B cell (primary cell): ENCODE results near the gene TRIP4. TPM values are rescaled to one million over a fixed set of nuclear protein-coding genes. Genes with fewer than 3 reads are reported as not detected.
A peak's percentile ranks its signal among the peaks of the same experiment; 100 is the strongest.

Experiments
- ATAC-seq: fragments of 200-7000 bp; cut with Tn5 transposase; one replicate; pipeline ENCODE4 v1.10.0; 2021; ENCODE audit warnings: low read depth, mild to moderate bottlenecking, moderate number of reproducible peaks, moderate library complexity
- CTCF ChIA-PET: fragments of 350-600 bp; sonication (Branson Sonifier 250); formaldehyde crosslinking; loops from one replicate; lab custom pipeline; 2021; ENCODE audit warnings: antibody characterized with exemption, inconsistent platforms; lab: Charles Lee
- POLR2A ChIA-PET: fragments of 350-600 bp; sonication (Branson Sonifier 250); formaldehyde crosslinking; loops from one replicate; lab custom pipeline; 2021; ENCODE audit warnings: antibody characterized with exemption; lab: Charles Lee
- DNase-seq: peaks from one replicate; pipeline ENCODE4 v3.0.0; 2013
- H2AFZ ChIP-seq: 2 replicates; pipeline ENCODE4 v1.6.1; 2012; ENCODE audit warnings: mild to moderate bottlenecking, low read depth, low read length; ENCODE audit not compliant: insufficient read depth, poor library complexity, severe bottlenecking
- H3K27ac ChIP-seq, 2 donors: 1 replicate in 1 of 2; 2 replicates in 1 of 2; pipeline ENCODE4 v1.5.1; 2012 to 2013; ENCODE audit warnings: low read length in 2 of 2, mild to moderate bottlenecking in 2 of 2, moderate library complexity in 1 of 2
- H3K27me3 ChIP-seq, 4 experiments: fragments of 200-600 bp in 1 of 4; sonication (generic) in 1 of 4; replicated peaks in 1 of 4; 1 replicate in 2 of 4; 2 replicates in 2 of 4; pipeline versions ENCODE4 v1.6.1 to v1.7.0; 2013 to 2016; ENCODE audit warnings: low read length in 3 of 4, mild to moderate bottlenecking in 2 of 4, mixed read lengths in 1 of 4, moderate library complexity in 1 of 4; ENCODE audit not compliant: insufficient read depth in 4 of 4, control insufficient read depth in 3 of 4; ENCODE audit errors: control extremely low read depth in 1 of 4
- H3K36me3 ChIP-seq, 2 experiments: replicated peaks in 1 of 2; 1 replicate in 1 of 2; 2 replicates in 1 of 2; pipeline versions ENCODE4 v1.6.1 to v1.7.1; 2013; ENCODE audit warnings: low read length in 1 of 2; ENCODE audit not compliant: insufficient read depth in 2 of 2, control insufficient read depth in 1 of 2; ENCODE audit errors: control extremely low read depth in 1 of 2, extremely low read depth in 1 of 2
- H3K4me1 ChIP-seq, 2 donors: fragments of 200-600 bp in 1 of 2; sonication (generic) in 1 of 2; 1 replicate in 1 of 2; 2 replicates in 1 of 2; pipeline versions ENCODE4 v1.5.1 to v1.6.1; 2013 to 2017; ENCODE audit warnings: low read length in 2 of 2; ENCODE audit not compliant: control insufficient read depth in 2 of 2, insufficient read depth in 2 of 2
- H3K4me2 ChIP-seq: replicated peaks from 2 replicates; pipeline ENCODE3; 2012; ENCODE audit warnings: mild to moderate bottlenecking, low read depth, low read length; ENCODE audit not compliant: poor library complexity, severe bottlenecking
- H3K4me3 ChIP-seq, 5 experiments: fragments of 200-600 bp in 1 of 5; sonication (generic) in 1 of 5; 1 replicate in 3 of 5; 2 replicates in 2 of 5; pipeline versions ENCODE4 v1.5.1 to v1.7.0; 2011 to 2016; ENCODE audit warnings: low read length in 4 of 5, mild to moderate bottlenecking in 4 of 5, low read depth in 2 of 5, control low read depth in 1 of 5, moderate library complexity in 1 of 5; ENCODE audit not compliant: insufficient read depth in 1 of 5; ENCODE audit errors: control extremely low read depth in 1 of 5, extremely low read depth in 1 of 5
- H3K79me2 ChIP-seq: fragments of 200-600 bp; sonication (generic); one replicate; pipeline ENCODE4 v1.6.0; 2016; ENCODE audit warnings: low read length; ENCODE audit not compliant: control insufficient read depth, insufficient read depth
- H3K9ac ChIP-seq: fragments of 200-600 bp; sonication (generic); 2 replicates; pipeline ENCODE4 v1.6.1; 2017; ENCODE audit warnings: mild to moderate bottlenecking, low read length, moderate library complexity
- H3K9me3 ChIP-seq, 3 donors: one replicate each; pipeline versions ENCODE4 v1.6.1 to v1.7.1; 2013; ENCODE audit warnings: low read length in 2 of 3; ENCODE audit not compliant: control insufficient read depth in 2 of 3, insufficient read depth in 1 of 3; ENCODE audit errors: control extremely low read depth in 1 of 3
- H4K20me1 ChIP-seq: 2 replicates; pipeline ENCODE4 v1.6.0; 2012; ENCODE audit warnings: mild to moderate bottlenecking, low read length; ENCODE audit not compliant: insufficient read depth, control insufficient read depth, poor library complexity, severe bottlenecking
- H3K27ac Mint-ChIP-seq: one replicate; pipeline ENCODE4 v1.8.0; 2021; ENCODE audit warnings: mixed read lengths
- H3K27me3 Mint-ChIP-seq: one replicate; pipeline ENCODE4 v1.8.0; 2021; ENCODE audit warnings: mixed read lengths
- H3K4me1 Mint-ChIP-seq: one replicate; pipeline ENCODE4 v1.8.0; 2021; ENCODE audit warnings: mixed read lengths
- H3K4me3 Mint-ChIP-seq: one replicate; pipeline ENCODE4 v1.8.0; 2021; ENCODE audit warnings: mixed read lengths
- H3K9me3 Mint-ChIP-seq: one replicate; pipeline ENCODE4 v1.8.0; 2022; ENCODE audit warnings: mixed read lengths; ENCODE audit not compliant: insufficient read depth
- CTCF ChIP-seq: fragments of 200-600 bp; IDR thresholded peaks from one replicate; pipeline ENCODE4 v1.8.0; 2022; ENCODE audit warnings: antibody characterized with exemption, mild to moderate bottlenecking
- EZH2 ChIP-seq: IDR thresholded peaks from 2 replicates; pipeline ENCODE4 v1.6.1; 2012; ENCODE audit warnings: borderline replicate concordance, low read depth, mild to moderate bottlenecking, moderate library complexity, low read length; ENCODE audit not compliant: insufficient read depth, poor library complexity, severe bottlenecking
- WGBS: methylation state at CpG from one replicate; pipeline ENCODE4 v1.1.5; 2013; ENCODE audit warnings: missing lambda C conversion rate; ENCODE audit not compliant: insufficient coverage; 5-methylcytosine and 5-hydroxymethylcytosine counted together
- intact Hi-C: fragments of 100-400 bp; cut with micrococcal nuclease; formaldehyde crosslinking; loops from one replicate; pipeline ENCODE4 v1.10.0; 2022
- polyA plus RNA-seq: library from polyadenylated mRNA; depleted of rRNA; stranded (reverse); fragments of >200 nt; gene quantifications from 2 replicates; pipeline ENCODE4 v1.2.3, GENCODE V29; 2012
- total RNA-seq, 2 donors: library from RNA; stranded (reverse); fragments of 120-200 nt in 1 of 2; gene quantifications; 1 replicate in 1 of 2; 2 replicates in 1 of 2; pipeline versions ENCODE4 v1.2.3 to v1.2.4, GENCODE V29; 2013 to 2022

TRIP4 gene
- total and polyA plus RNA-seq, 2 donors (not counting 1 experiment from before 2014, with no cell fraction given) = 13.7 to 38.2 TPM

GRCh38 chr15:64472161-64472560 is 84.5 kb downstream of the TRIP4 start:
- 100% methylated on average over 1 of the region's 4 CpGs for WGBS
- Histone ChIP-seq H3K79me2 (peaks cover 67% of the 10 kb centered on the region), H2AFZ (no peak overlapping the region), H3K4me3 (no peak overlapping the region), H3K9ac (no peak overlapping the region), H3K27me3 (no peaks in the 10 kb centered on the region), H3K27ac (no peak overlapping the region), H3K4me1 (peaks cover 0 to 4% of the 10 kb centered on the region in 2 donors), H4K20me1 (no peaks in the 10 kb centered on the region), H3K36me3 (peaks cover 0 to 2% of the 10 kb centered on the region in 2 experiments), H3K9me3 (no peaks in the 10 kb centered on the region), H3K4me2 (no peak overlapping the region)
- ChIA-PET POLR2A (no interaction called here), CTCF (no interaction called here)
- intact Hi-C loops = no loop called here
- H3K27me3 Mint-ChIP-seq = no peaks in the 10 kb centered on the region
- H3K27ac Mint-ChIP-seq = peak overlapping the region; percentile 50
- H3K9me3 Mint-ChIP-seq = no peaks in the 10 kb centered on the region
- H3K4me1 Mint-ChIP-seq = peaks cover 13% of the 10 kb centered on the region
- no peak overlapping the region for H3K4me3 Mint-ChIP-seq
- no peak for ATAC-seq
- no peak for DNase-seq
- TF ChIP-seq CTCF = no peak
- TF ChIP-seq EZH2 = no peak

- ChIA-PET CTCF (interaction anchor here (0.6 kb wide), 1 partner anchor 934 kb away, joined by 3 read pairs; no protein-coding TSS in a partner anchor), POLR2A (interaction anchor here (0.7 kb wide), 1 partner anchor 1385 kb away, joined by 5 read pairs; no protein-coding TSS in a partner anchor)
- Histone ChIP-seq H3K27me3 (no peaks in the 10 kb centered on the region), H2AFZ (no peak overlapping the region), H3K9me3 (no peaks in the 10 kb centered on the region), H3K36me3 (no peaks in the 10 kb centered on the region), H3K4me2 (no peak overlapping the region), H3K9ac (no peak overlapping the region), H3K27ac (no peak overlapping the region), H3K79me2 (peaks cover 64% of the 10 kb centered on the region), H4K20me1 (no peaks in the 10 kb centered on the region), H3K4me1 (peaks cover 0 to 4% of the 10 kb centered on the region in 2 donors), H3K4me3 (no peak overlapping the region)
- no peak for ATAC-seq
- no CpG with 5 or more reads among the region's 2 CpGs for WGBS
- peaks cover 15% of the 10 kb centered on the region for H3K4me1 Mint-ChIP-seq
- intact Hi-C loops = no loop called here
- no peak overlapping the region for H3K27ac Mint-ChIP-seq
- no peak overlapping the region for H3K4me3 Mint-ChIP-seq
- DNase-seq = no peak
- no peak for TF ChIP-seq EZH2
- TF ChIP-seq CTCF = no peak
- H3K9me3 Mint-ChIP-seq = no peaks in the 10 kb centered on the region
- H3K27me3 Mint-ChIP-seq = no peaks in the 10 kb centered on the region
Measured at GRCh38 chr15:64474846-64475245, 87.2 kb downstream of the TRIP4 start.
